Superior temporal gyrus (tissue), 1 donor: Measurements from ENCODE around the gene WWOX.

Experiments used
- DNase-seq: peaks from one replicate; pipeline ENCODE4 v3.0.0-alpha.2; 2016; ENCODE audit errors: extremely low spot score

WWOX gene

GRCh38 chr16:78988361-78988969, 889.0 kb downstream of the WWOX start:
- no peak for DNase-seq

GRCh38 chr16:78990309-78990701, 890.9 kb downstream of the WWOX start:
- peak; percentile 31 for DNase-seq

GRCh38 chr16:78992001-78992400, 892.5 kb downstream of the WWOX start:
- DNase-seq, result no peak

GRCh38 chr16:78993346-78993745, 893.9 kb downstream of the WWOX start:
- DNase-seq, result no peak

- no peak for DNase-seq
Measured at GRCh38 chr16:78994135-78994745, 894.8 kb downstream of the WWOX start.

GRCh38 chr16:78995441-78995840, 896.0 kb downstream of the WWOX start:
- no peak for DNase-seq

GRCh38 chr16:78996790-78997189, 897.3 kb downstream of the WWOX start:
- peak; percentile 31 for DNase-seq

GRCh38 chr16:78998879-78999278, 899.4 kb downstream of the WWOX start:
- no peak for DNase-seq

GRCh38 chr16:79001156-79001967, 901.9 kb downstream of the WWOX start:
- peak; percentile 56 for DNase-seq

GRCh38 chr16:79003026-79003609, 903.7 kb downstream of the WWOX start:
- DNase-seq, result no peak

- DNase-seq, result no peak
Measured at GRCh38 chr16:79004309-79004708, 904.9 kb downstream of the WWOX start.

- no peak for DNase-seq
Measured at GRCh38 chr16:79005096-79005495, 905.6 kb downstream of the WWOX start.

GRCh38 chr16:79006206-79006605, 906.8 kb downstream of the WWOX start:
- DNase-seq, result no peak

GRCh38 chr16:79006765-79007164, 907.3 kb downstream of the WWOX start:
- no peak for DNase-seq

- no peak for DNase-seq
Measured at GRCh38 chr16:79007614-79008013, 908.2 kb downstream of the WWOX start.

GRCh38 chr16:79008036-79008868, 908.8 kb downstream of the WWOX start:
- no peak for DNase-seq

- DNase-seq, result no peak
Measured at GRCh38 chr16:79008869-79009179, 909.4 kb downstream of the WWOX start.

GRCh38 chr16:79009896-79010295, 910.4 kb downstream of the WWOX start:
- no peak for DNase-seq

GRCh38 chr16:79011282-79011681, 911.8 kb downstream of the WWOX start:
- no peak for DNase-seq

- DNase-seq, result no peak
Measured at GRCh38 chr16:79012671-79013434, 913.4 kb downstream of the WWOX start.
